Suprapubic skin (tissue), 4 donors: Measurements from ENCODE around the gene GLIS1. TPM values are rescaled to one million over a fixed set of nuclear protein-coding genes. Genes with fewer than 3 reads are reported as not detected.

ENCODE experiments used
- DNase-seq, 2 donors: peaks; one replicate each; pipeline ENCODE4 v3.0.0-alpha.2; 2019; ENCODE audit warnings: low spot score in 2 of 2
- H3K27ac ChIP-seq: fragments of 200-600 bp; sonication (generic); one replicate; pipeline ENCODE4 v1.5.1; 2019
- H3K27me3 ChIP-seq: fragments of 200-600 bp; sonication (generic); one replicate; pipeline ENCODE4 v1.5.1; 2019
- H3K36me3 ChIP-seq: fragments of 200-600 bp; sonication (generic); one replicate; pipeline ENCODE4 v1.5.1; 2019
- H3K4me1 ChIP-seq: fragments of 200-600 bp; sonication (generic); one replicate; pipeline ENCODE4 v1.5.1; 2019
- H3K4me3 ChIP-seq: fragments of 200-600 bp; sonication (generic); one replicate; pipeline ENCODE4 v1.5.1; 2019; ENCODE audit warnings: mild to moderate bottlenecking
- H3K9me3 ChIP-seq: fragments of 200-600 bp; sonication (generic); one replicate; pipeline ENCODE4 v1.5.1; 2019
- EP300 ChIP-seq: sonication (generic); formaldehyde crosslinking; IDR thresholded peaks from one replicate; pipeline ENCODE4 v1.6.1; 2017; ENCODE audit warnings: antibody characterized with exemption
- POLR2A ChIP-seq, 2 donors: fragments of 450-650 bp; IDR thresholded peaks; one replicate each; pipeline ENCODE4 v1.6.1; 2017; ENCODE audit warnings: antibody characterized with exemption in 2 of 2, mild to moderate bottlenecking in 2 of 2, moderate library complexity in 2 of 2
- POLR2AphosphoS5 ChIP-seq, 3 donors: sonication (generic); formaldehyde crosslinking; IDR thresholded peaks; one replicate each; pipeline ENCODE4 v1.6.1; 2017; ENCODE audit warnings: antibody characterized with exemption in 3 of 3
- WGBS: methylation state at CpG from one replicate; pipeline ENCODE4 v1.1.5; 2018; 5-methylcytosine and 5-hydroxymethylcytosine counted together
- total RNA-seq, 4 donors: library from RNA; depleted of rRNA; stranded (reverse); fragments of >200 nt; gene quantifications; one replicate each; pipeline ENCODE4 v1.1.0, GENCODE V29; 2016
- TF ChIP-seq, protein P1 (sequence below), 2 donors: fragments of 200-600 bp in 1 of 2; fragments of 450-650 bp in 1 of 2; sonication (generic) in 1 of 2; IDR thresholded peaks; one replicate each; pipeline ENCODE4 v1.5.1; 2016 to 2019; ENCODE audit warnings: antibody characterized with exemption in 2 of 2, mild to moderate bottlenecking in 1 of 2, moderate library complexity in 1 of 2

The GLIS1 gene
- total RNA-seq, 4 donors from 2014 or later, result 0.34 to 1.5 (median 0.59) TPM

GRCh38 chr1:53631622-53632310 is 107.2 kb downstream of the GLIS1 start:
- no peak overlapping the region for H3K4me3 ChIP-seq
- H3K27me3 ChIP-seq, result peaks cover 5% of the 10 kb centered on the region
- TF ChIP-seq POLR2A (IDR thresholded peaks at IDR 0.05), result no peak
- TF ChIP-seq POLR2AphosphoS5 (IDR thresholded peaks at IDR 0.05), result no peak
- TF ChIP-seq, protein P1, sequence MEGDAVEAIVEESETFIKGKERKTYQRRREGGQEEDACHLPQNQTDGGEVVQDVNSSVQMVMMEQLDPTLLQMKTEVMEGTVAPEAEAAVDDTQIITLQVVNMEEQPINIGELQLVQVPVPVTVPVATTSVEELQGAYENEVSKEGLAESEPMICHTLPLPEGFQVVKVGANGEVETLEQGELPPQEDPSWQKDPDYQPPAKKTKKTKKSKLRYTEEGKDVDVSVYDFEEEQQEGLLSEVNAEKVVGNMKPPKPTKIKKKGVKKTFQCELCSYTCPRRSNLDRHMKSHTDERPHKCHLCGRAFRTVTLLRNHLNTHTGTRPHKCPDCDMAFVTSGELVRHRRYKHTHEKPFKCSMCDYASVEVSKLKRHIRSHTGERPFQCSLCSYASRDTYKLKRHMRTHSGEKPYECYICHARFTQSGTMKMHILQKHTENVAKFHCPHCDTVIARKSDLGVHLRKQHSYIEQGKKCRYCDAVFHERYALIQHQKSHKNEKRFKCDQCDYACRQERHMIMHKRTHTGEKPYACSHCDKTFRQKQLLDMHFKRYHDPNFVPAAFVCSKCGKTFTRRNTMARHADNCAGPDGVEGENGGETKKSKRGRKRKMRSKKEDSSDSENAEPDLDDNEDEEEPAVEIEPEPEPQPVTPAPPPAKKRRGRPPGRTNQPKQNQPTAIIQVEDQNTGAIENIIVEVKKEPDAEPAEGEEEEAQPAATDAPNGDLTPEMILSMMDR (IDR thresholded peaks at IDR 0.05), result no peak
- TF ChIP-seq EP300, result no peak
- H3K27ac ChIP-seq, result no peak overlapping the region
- H3K36me3 ChIP-seq, result no peaks in the 10 kb centered on the region
- DNase-seq, result peak in 1 of 2 donors; percentile 20
- no peaks in the 10 kb centered on the region for H3K4me1 ChIP-seq
- WGBS, result 77% methylated on average over 6 of the region's 6 CpGs
- H3K9me3 ChIP-seq, result no peaks in the 10 kb centered on the region

DNA sequence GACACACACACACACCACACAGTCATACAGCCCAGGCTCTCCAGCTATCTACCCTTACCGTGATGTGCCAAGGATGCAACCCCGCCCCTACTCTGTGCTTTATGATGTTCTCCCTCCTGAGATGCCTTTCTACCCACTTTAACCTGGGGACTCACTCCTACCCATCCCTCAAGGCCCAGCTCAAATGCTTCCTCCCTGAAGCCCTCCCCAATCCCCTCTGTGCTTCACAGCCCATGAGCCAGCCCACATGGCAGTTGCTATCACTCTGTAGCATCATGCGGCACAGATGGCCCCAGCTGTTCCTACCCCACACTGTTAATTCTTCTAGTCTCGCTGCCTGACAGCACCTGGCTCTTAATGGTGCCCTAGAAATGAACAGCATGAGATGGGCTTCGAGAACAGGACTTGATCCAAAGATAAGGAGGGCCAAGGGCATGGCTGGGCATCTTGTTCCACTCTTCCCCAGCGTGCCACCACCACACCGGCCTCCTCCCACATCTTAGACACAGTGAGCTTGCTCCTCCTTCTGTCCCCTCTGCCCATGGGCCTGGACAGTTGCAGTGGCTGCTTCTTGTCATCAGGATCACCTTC is 109.8 kb downstream of the GLIS1 start:
- WGBS, result 93% methylated on average over 7 of the region's 7 CpGs
- H3K36me3 ChIP-seq, result no peaks in the 10 kb centered on the region
- no peak overlapping the region for H3K4me3 ChIP-seq
- peaks cover 4% of the 10 kb centered on the region for H3K4me1 ChIP-seq
- H3K27ac ChIP-seq, result no peak overlapping the region
- TF ChIP-seq POLR2A (IDR thresholded peaks at IDR 0.05) (no peak), POLR2AphosphoS5 (IDR thresholded peaks at IDR 0.05) (no peak), EP300 (no peak)
- TF ChIP-seq, protein P1 (IDR thresholded peaks at IDR 0.05), result no peak
- DNase-seq, result peak; percentile 40 to 56
- peaks cover under 1% of the 10 kb centered on the region for H3K27me3 ChIP-seq
- H3K9me3 ChIP-seq, result no peaks in the 10 kb centered on the region

DNA sequence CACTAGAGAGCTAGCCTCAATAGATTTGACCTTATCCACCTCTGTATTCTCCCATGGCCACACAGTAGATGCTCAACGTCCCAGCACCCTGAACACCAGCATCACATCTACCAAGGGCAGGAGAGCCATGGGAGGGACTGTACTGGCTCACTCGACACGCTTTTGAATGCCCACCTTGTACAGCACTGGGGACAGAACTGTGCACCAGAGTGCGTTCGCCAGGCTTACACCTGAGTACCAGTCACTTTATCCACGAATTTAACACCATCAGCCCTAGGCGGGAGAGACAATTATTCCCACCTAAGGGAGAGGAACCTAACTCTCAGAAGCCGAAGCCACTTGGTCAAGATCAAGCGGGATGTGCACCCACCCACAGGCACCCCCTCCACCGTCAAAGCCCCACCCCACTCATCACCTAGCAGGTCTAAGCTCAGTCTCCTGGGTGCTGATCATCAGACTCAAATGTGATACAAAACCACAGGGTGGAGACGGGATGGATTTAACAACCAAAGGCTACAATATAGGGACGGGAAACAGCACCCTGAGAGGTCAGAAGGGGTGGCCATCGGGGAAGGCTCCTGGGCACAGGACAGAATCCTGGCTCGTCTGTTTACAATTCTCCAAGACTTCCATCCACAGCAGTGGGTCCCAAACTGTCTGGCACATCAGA is 110.5 kb downstream of the GLIS1 start:
- no peak overlapping the region for H3K27ac ChIP-seq
- TF ChIP-seq POLR2A (IDR thresholded peaks at IDR 0.05) (no peak), EP300 (no peak), POLR2AphosphoS5 (IDR thresholded peaks at IDR 0.05) (no peak)
- TF ChIP-seq, protein P1 (IDR thresholded peaks at IDR 0.05), result no peak
- H3K4me1 ChIP-seq, result peaks cover 4% of the 10 kb centered on the region
- WGBS, result 93% methylated on average over 14 of the region's 14 CpGs
- no peaks in the 10 kb centered on the region for H3K36me3 ChIP-seq
- H3K4me3 ChIP-seq, result no peak overlapping the region
- H3K27me3 ChIP-seq, result no peaks in the 10 kb centered on the region
- H3K9me3 ChIP-seq, result no peaks in the 10 kb centered on the region
- peak; percentile 44 to 50 for DNase-seq

DNA sequence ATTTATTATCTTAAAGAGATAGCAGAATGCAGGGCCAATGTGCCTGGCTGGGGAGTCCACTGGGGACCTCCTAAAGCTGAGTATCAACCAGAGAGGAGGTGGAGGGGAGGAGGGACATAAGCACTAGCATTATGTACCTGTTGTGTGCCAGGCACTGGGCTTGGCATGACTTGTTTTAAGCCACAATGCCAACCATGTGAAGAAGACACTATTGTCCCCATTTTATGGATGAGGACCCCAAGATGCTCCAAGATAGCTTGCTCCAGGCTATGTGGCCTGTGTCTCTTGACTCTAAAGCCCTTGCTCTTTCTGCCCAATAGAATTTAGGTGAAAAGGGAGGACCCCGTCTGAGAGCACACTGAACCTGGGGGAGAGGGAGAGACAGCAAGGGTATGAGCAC is 111.3 kb downstream of the GLIS1 start:
- no peak overlapping the region for H3K4me3 ChIP-seq
- no peaks in the 10 kb centered on the region for H3K9me3 ChIP-seq
- no peaks in the 10 kb centered on the region for H3K36me3 ChIP-seq
- TF ChIP-seq POLR2AphosphoS5 (IDR thresholded peaks at IDR 0.05) (no peak), POLR2A (IDR thresholded peaks at IDR 0.05) (no peak), EP300 (no peak)
- TF ChIP-seq, protein P1 (IDR thresholded peaks at IDR 0.05), result no peak
- peaks cover 4% of the 10 kb centered on the region for H3K4me1 ChIP-seq
- DNase-seq, result no peak
- H3K27me3 ChIP-seq, result no peaks in the 10 kb centered on the region
- 100% methylated on average over 1 of the region's 1 CpG for WGBS
- H3K27ac ChIP-seq, result no peak overlapping the region

DNA sequence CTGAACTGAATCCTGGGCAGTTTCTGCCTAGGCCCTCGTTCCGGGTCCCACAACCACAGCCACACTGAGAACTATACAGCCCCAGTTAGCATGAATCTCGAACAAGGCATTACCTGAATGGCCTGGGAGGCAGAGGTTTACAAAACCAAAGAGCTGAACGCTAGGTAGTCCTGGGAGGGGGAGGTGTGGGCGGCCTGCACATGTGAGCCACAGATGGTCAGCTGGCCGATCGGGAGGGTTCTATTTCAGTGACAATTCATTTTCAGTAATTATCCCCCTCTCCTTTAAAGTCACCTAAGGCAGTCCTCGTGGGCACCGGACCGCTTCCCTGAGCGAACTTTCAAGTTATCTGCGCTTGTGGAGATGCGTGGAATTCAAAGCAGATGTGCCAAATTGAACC is 111.9 kb downstream of the GLIS1 start:
- peak; percentile 27 to 68 for DNase-seq
- no peaks in the 10 kb centered on the region for H3K36me3 ChIP-seq
- no peaks in the 10 kb centered on the region for H3K9me3 ChIP-seq
- no peak overlapping the region for H3K4me3 ChIP-seq
- no peaks in the 10 kb centered on the region for H3K27me3 ChIP-seq
- TF ChIP-seq EP300, result no peak
- TF ChIP-seq POLR2AphosphoS5 (IDR thresholded peaks at IDR 0.05), result no peak
- no peak for TF ChIP-seq POLR2A (IDR thresholded peaks at IDR 0.05)
- TF ChIP-seq, protein P1 (IDR thresholded peaks at IDR 0.05), result no peak
- H3K4me1 ChIP-seq, result peaks cover 4% of the 10 kb centered on the region
- WGBS, result 84% methylated on average over 13 of the region's 13 CpGs
- no peak overlapping the region for H3K27ac ChIP-seq
